GM18867 (cell line): ENCODE data around the gene NF2.
"Not testable (repeated sequence)": the region's sequence is repeated elsewhere in the genome, so short reads cannot be mapped to it uniquely, and the experiment has no call there.

Source experiments
- ATAC-seq: cut with Tn5 transposase; IDR thresholded peaks from one replicate; pipeline ENCODE4 v1.9.1; 2021; ENCODE audit warnings: mild to moderate bottlenecking, moderate library complexity; ENCODE audit not compliant: unreplicated experiment

NF2 gene

GRCh38 chr22:29594447-29594846 is 9.0 kb upstream of the NF2 start:
- not testable (repeated sequence) for ATAC-seq

- ATAC-seq, result no peak
These were observed 7.0 kb upstream of the NF2 start for GRCh38 chr22:29596408-29596807.

GRCh38 chr22:29597871-29598683 is 5.4 kb upstream of the NF2 start:
- not testable (repeated sequence) for ATAC-seq

GRCh38 chr22:29598684-29599020 is 4.8 kb upstream of the NF2 start:
- no peak for ATAC-seq

GRCh38 chr22:29604076-29604360 is 585 bp downstream of the NF2 start:
- no peak for ATAC-seq

- ATAC-seq, result no peak
These were observed 2.1 kb downstream of the NF2 start for GRCh38 chr22:29605527-29605850.

GRCh38 chr22:29606320-29606719 is 2.9 kb downstream of the NF2 start:
- ATAC-seq, result no peak

GRCh38 chr22:29607426-29607825 is 4.0 kb downstream of the NF2 start:
- no peak for ATAC-seq

- ATAC-seq, result no peak
These were observed 5.7 kb downstream of the NF2 start for GRCh38 chr22:29609139-29609538.

GRCh38 chr22:29610780-29611179 is 7.3 kb downstream of the NF2 start:
- no peak for ATAC-seq

- ATAC-seq, result no peak
These were observed 12.4 kb downstream of the NF2 start for GRCh38 chr22:29615705-29616327.

- no peak for ATAC-seq
These were observed 14.6 kb downstream of the NF2 start for GRCh38 chr22:29617922-29618629.

GRCh38 chr22:29621761-29622526 is 18.5 kb downstream of the NF2 start:
- no peak for ATAC-seq

- ATAC-seq, result no peak
These were observed 19.6 kb downstream of the NF2 start for GRCh38 chr22:29623059-29623458.

- ATAC-seq, result no peak
These were observed 20.2 kb downstream of the NF2 start for GRCh38 chr22:29623553-29624169.

- no peak for ATAC-seq
These were observed 21.8 kb downstream of the NF2 start for GRCh38 chr22:29625090-29625825.

GRCh38 chr22:29626497-29627195 is 23.2 kb downstream of the NF2 start:
- ATAC-seq, result no peak

- no peak for ATAC-seq
These were observed 23.7 kb downstream of the NF2 start for GRCh38 chr22:29627196-29627535.

- no peak for ATAC-seq
These were observed 25.8 kb downstream of the NF2 start for GRCh38 chr22:29628996-29629902.
